Measurements from ENCODE around the gene CACNB4.
"Not testable (repeated sequence)": the region's sequence is repeated elsewhere in the genome, so short reads cannot be mapped to it uniquely, and the experiment has no call there.

The CACNB4 gene

DNA sequence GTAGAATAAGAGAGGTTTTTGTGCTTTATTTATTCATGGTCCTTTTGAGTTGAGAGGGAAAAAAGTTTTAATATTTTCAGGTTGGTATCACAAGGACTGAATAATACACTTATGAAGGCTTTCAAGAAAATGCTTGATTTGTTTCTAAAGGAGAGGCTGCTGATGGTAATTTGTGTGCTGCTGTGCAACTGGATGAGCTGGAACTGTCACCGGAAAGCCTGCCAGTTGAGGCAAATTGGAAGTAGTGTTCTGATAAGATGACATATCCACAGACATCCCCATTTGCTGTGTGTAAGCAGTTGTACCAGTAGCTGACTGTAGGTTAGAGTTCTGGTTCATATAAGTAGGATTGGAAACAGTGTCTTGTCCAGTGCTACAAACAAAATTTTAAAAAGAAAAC lies 21.6 kb upstream of the CACNB4 start:
- no peak overlapping the region for H3K9ac ChIP-seq (ENCODE audit: low read length)
- no peaks in the 10 kb centered on the region for H4K20me1 ChIP-seq (ENCODE audit: insufficient read depth, low read length)
- no peak overlapping the region for H3K4me3 ChIP-seq (ENCODE audit: low read depth, low read length, poor library complexity, severe bottlenecking)

DNA sequence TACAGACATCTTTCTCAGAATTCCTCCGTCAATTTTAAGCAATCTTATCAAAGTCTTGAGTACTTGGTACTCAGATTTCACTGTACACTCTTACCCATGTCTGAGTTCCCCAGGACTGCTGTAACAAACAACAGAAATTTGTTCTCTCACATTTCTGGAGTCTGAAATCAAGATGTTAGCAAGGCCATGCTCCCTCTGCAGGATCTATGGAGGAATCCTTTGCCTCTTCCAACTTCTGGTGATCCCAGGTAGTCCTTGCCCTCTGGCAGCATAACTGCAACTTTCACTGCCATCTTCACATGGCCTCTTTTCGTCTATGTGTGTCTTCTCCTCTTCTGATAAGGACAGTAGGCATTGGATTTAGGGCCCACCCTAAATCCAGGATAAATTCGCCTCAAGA lies 17.1 kb upstream of the CACNB4 start:
- Histone ChIP-seq H3K79me2 (ENCODE audit: insufficient read depth, low read length) (no peaks in the 10 kb centered on the region), H3K27me3 (ENCODE audit: insufficient read depth, low read length) (no peaks in the 10 kb centered on the region), H4K20me1 (ENCODE audit: insufficient read depth, low read length) (no peaks in the 10 kb centered on the region), H3F3A (ENCODE audit: insufficient read depth, low read length) (peaks cover 4% of the 10 kb centered on the region; the same call in 1 of the 2 replicates), H3K9me3 (ENCODE audit: low read length) (no peaks in the 10 kb centered on the region), H2AFZ (ENCODE audit: low read length) (no peak overlapping the region), H3K4me1 (ENCODE audit: insufficient read depth, low read length, severe bottlenecking) (no peaks in the 10 kb centered on the region), H3K9me2 (ENCODE audit: low read depth, low read length) (no peaks in the 10 kb centered on the region), H3K9ac (ENCODE audit: low read length) (no peak overlapping the region), H3K36me3 (ENCODE audit: insufficient read depth, low read length) (no peaks in the 10 kb centered on the region), H3K4me2 (ENCODE audit: low read length) (no peak overlapping the region), H3K27ac (ENCODE audit: low read depth, low read length, poor library complexity, severe bottlenecking) (no peak overlapping the region), H3K4me3 (ENCODE audit: low read depth, low read length, poor library complexity, severe bottlenecking) (no peak overlapping the region)
- TF ChIP-seq EZH2 (IDR thresholded peaks at IDR 0.05; ENCODE audit: borderline replicate concordance, low read length): no peak
- TF ChIP-seq, protein P1, sequence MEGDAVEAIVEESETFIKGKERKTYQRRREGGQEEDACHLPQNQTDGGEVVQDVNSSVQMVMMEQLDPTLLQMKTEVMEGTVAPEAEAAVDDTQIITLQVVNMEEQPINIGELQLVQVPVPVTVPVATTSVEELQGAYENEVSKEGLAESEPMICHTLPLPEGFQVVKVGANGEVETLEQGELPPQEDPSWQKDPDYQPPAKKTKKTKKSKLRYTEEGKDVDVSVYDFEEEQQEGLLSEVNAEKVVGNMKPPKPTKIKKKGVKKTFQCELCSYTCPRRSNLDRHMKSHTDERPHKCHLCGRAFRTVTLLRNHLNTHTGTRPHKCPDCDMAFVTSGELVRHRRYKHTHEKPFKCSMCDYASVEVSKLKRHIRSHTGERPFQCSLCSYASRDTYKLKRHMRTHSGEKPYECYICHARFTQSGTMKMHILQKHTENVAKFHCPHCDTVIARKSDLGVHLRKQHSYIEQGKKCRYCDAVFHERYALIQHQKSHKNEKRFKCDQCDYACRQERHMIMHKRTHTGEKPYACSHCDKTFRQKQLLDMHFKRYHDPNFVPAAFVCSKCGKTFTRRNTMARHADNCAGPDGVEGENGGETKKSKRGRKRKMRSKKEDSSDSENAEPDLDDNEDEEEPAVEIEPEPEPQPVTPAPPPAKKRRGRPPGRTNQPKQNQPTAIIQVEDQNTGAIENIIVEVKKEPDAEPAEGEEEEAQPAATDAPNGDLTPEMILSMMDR (IDR thresholded peaks at IDR 0.05; ENCODE audit: low read length): no peak

More for the DNA sequence above, 21.6 kb upstream of the CACNB4 start:
- no peaks in the 10 kb centered on the region for H3K4me1 ChIP-seq (ENCODE audit: insufficient read depth, low read length, severe bottlenecking)
- no peak for TF ChIP-seq EZH2 (IDR thresholded peaks at IDR 0.05; ENCODE audit: borderline replicate concordance, low read length)
- TF ChIP-seq, protein P1 (IDR thresholded peaks at IDR 0.05; ENCODE audit: low read length): no peak
- H3F3A ChIP-seq (ENCODE audit: insufficient read depth, low read length): peaks cover 4% of the 10 kb centered on the region; the same call in 1 of the 2 replicates
- H3K4me2 ChIP-seq (ENCODE audit: low read length): no peak overlapping the region
- H3K79me2 ChIP-seq (ENCODE audit: insufficient read depth, low read length): no peaks in the 10 kb centered on the region
- H3K27ac ChIP-seq (ENCODE audit: low read depth, low read length, poor library complexity, severe bottlenecking): no peak overlapping the region
- no peaks in the 10 kb centered on the region for H3K9me3 ChIP-seq (ENCODE audit: low read length)
- no peaks in the 10 kb centered on the region for H3K27me3 ChIP-seq (ENCODE audit: insufficient read depth, low read length)
- no peaks in the 10 kb centered on the region for H3K9me2 ChIP-seq (ENCODE audit: low read depth, low read length)
- no peak overlapping the region for H2AFZ ChIP-seq (ENCODE audit: low read length)
- no peaks in the 10 kb centered on the region; the same call in 1 of the 2 replicates for H3K36me3 ChIP-seq (ENCODE audit: insufficient read depth, low read length)

DNA sequence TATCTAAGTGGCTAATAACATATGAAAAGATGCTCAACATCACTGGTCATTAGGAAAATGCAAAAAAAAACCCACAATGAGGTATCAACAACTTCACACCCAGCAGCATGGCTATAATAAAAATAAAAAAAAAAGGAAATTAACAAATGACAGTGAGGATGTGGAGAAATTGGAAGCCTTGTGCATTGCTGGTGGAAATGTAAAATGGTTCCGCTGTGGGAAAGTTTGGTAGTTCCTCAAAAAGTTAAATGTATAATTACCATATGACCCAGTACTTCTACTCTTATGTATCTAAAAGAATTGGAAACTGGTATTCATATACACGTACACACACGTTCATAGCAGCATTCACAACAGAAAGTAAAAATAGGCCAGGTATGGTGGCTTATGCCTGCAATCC lies 15.5 kb upstream of the CACNB4 start:
- no peak for TF ChIP-seq EZH2 (IDR thresholded peaks at IDR 0.05; ENCODE audit: borderline replicate concordance, low read length)
- TF ChIP-seq, protein P1 (IDR thresholded peaks at IDR 0.05; ENCODE audit: low read length): no peak
- peaks cover 4% of the 10 kb centered on the region; the same call in 1 of the 2 replicates for H3F3A ChIP-seq (ENCODE audit: insufficient read depth, low read length)
- H3K9me2 ChIP-seq (ENCODE audit: low read depth, low read length): no peaks in the 10 kb centered on the region
- H3K4me3 ChIP-seq (ENCODE audit: low read depth, low read length, poor library complexity, severe bottlenecking): no peak overlapping the region
- H3K27me3 ChIP-seq (ENCODE audit: insufficient read depth, low read length): no peaks in the 10 kb centered on the region
- no peaks in the 10 kb centered on the region for H3K9me3 ChIP-seq (ENCODE audit: low read length)
- H3K4me2 ChIP-seq (ENCODE audit: low read length): no peak overlapping the region
- no peak overlapping the region for H3K9ac ChIP-seq (ENCODE audit: low read length)
- H3K79me2 ChIP-seq (ENCODE audit: insufficient read depth, low read length): no peaks in the 10 kb centered on the region
- no peak overlapping the region for H3K27ac ChIP-seq (ENCODE audit: low read depth, low read length, poor library complexity, severe bottlenecking)
- no peaks in the 10 kb centered on the region for H3K36me3 ChIP-seq (ENCODE audit: insufficient read depth, low read length)
- H3K4me1 ChIP-seq (ENCODE audit: insufficient read depth, low read length, severe bottlenecking): no peaks in the 10 kb centered on the region
- H2AFZ ChIP-seq (ENCODE audit: low read length): no peak overlapping the region
- H4K20me1 ChIP-seq (ENCODE audit: insufficient read depth, low read length): no peaks in the 10 kb centered on the region

DNA sequence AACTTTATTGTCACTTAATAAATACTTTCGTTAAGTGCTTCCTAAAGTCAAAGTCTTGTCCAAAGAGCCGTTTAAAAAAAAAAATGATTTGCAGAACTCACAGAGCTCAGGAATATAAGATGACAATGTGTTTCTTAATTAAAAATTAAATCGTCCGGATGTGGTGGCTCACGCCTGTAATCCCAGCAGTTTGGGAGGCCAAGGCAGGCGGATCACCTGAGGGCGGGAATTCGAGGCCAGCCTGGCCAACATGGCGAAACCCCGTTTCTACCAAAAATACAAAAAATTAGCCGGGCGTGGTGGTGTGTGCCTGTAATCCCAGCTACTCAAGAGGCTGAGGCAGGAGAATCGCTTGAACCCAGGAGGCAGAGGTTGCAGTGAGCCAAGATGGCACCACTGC lies 8.3 kb upstream of the CACNB4 start:
- H2AFZ ChIP-seq (ENCODE audit: low read length); H3K36me3 ChIP-seq (ENCODE audit: insufficient read depth, low read length); H4K20me1 ChIP-seq (ENCODE audit: insufficient read depth, low read length); H3K79me2 ChIP-seq (ENCODE audit: insufficient read depth, low read length); H3F3A ChIP-seq (ENCODE audit: insufficient read depth, low read length); H3K27me3 ChIP-seq (ENCODE audit: insufficient read depth, low read length); H3K9me2 ChIP-seq (ENCODE audit: low read depth, low read length); H3K4me3 ChIP-seq (ENCODE audit: low read depth, low read length, poor library complexity, severe bottlenecking); H3K9me3 ChIP-seq (ENCODE audit: low read length); H3K4me2 ChIP-seq (ENCODE audit: low read length); H3K9ac ChIP-seq (ENCODE audit: low read length); H3K27ac ChIP-seq (ENCODE audit: low read depth, low read length, poor library complexity, severe bottlenecking); H3K4me1 ChIP-seq (ENCODE audit: insufficient read depth, low read length, severe bottlenecking): not testable (repeated sequence)
